A549 (cell line): Measurements from ENCODE around the gene ATP2C2.

Experiments used
- FOSL2 ChIP-seq, 2 experiments: fragments of 450-650 bp in 1 of 2; fragments of >200 bp in 1 of 2; sonication (Bioruptor Twin) in 1 of 2; formaldehyde crosslinking; IDR thresholded peaks; 2 replicates each; pipeline versions ENCODE4 v1.5.0 to v1.6.1; 2016 to 2020; ENCODE audit warnings: mild to moderate bottlenecking in 1 of 2, moderate library complexity in 1 of 2
- JUN ChIP-seq, 2 experiments: fragments of >200 bp; sonication (Bioruptor Twin); formaldehyde crosslinking; IDR thresholded peaks; 2 replicates in 1 of 2; 3 replicates in 1 of 2; pipeline ENCODE4 v1.6.1; 2016 to 2017
- RFX5 ChIP-seq: fragments of 450-650 bp; IDR thresholded peaks from 2 replicates; pipeline ENCODE4 v1.7.1; 2014; ENCODE audit warnings: antibody characterized with exemption, mild to moderate bottlenecking, moderate library complexity
- TF ChIP-seq, protein P1 (sequence below): fragments of >200 bp; sonication (Bioruptor Twin); formaldehyde crosslinking; IDR thresholded peaks from 3 replicates; pipeline ENCODE4 v1.5.1; 2016

DNA sequence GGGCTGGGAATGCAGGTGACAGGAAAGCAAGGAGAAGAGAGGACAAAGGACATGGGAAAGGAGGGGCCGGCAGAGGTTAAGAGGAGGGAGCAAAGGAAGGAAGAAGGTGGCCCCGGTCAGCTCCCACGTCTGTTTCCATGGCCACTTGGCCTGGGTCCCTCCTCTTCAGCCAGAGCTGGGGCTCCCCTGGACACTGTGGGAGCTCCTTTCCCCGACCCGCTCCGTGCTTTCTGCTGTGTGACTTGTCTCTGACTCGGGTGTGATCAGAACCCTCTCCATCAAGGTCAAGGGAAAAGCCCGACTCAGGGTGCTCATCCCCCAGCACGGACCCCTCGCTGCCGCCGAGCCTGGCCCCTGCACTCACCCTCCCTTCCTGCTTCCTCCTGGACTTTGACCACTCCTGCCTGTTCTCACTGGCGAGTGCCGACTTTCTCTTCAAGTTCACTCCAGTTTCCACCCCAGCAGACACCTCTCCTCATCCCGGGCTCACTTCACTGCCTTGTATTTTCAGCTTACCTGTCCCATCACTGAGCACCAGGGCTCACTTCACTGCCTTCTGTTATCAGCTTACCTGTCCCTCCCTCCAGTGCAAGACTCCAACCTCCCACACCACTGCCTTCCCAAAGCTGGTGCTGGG, 74.9 kb downstream of the ATP2C2 start:
- TF ChIP-seq, protein P1, sequence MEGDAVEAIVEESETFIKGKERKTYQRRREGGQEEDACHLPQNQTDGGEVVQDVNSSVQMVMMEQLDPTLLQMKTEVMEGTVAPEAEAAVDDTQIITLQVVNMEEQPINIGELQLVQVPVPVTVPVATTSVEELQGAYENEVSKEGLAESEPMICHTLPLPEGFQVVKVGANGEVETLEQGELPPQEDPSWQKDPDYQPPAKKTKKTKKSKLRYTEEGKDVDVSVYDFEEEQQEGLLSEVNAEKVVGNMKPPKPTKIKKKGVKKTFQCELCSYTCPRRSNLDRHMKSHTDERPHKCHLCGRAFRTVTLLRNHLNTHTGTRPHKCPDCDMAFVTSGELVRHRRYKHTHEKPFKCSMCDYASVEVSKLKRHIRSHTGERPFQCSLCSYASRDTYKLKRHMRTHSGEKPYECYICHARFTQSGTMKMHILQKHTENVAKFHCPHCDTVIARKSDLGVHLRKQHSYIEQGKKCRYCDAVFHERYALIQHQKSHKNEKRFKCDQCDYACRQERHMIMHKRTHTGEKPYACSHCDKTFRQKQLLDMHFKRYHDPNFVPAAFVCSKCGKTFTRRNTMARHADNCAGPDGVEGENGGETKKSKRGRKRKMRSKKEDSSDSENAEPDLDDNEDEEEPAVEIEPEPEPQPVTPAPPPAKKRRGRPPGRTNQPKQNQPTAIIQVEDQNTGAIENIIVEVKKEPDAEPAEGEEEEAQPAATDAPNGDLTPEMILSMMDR = no peak
- TF ChIP-seq FOSL2 (IDR thresholded peaks at IDR 0.05) (no peak), FOSL2 (CRISPR knock-in tag; IDR thresholded peaks at IDR 0.05) (no peak), RFX5 (no peak), JUN (IDR thresholded peaks at IDR 0.05) (no peak)
